AG04450 (cell line): ENCODE data around the gene CDON. TPM values are rescaled to one million over a fixed set of nuclear protein-coding genes. Genes with fewer than 3 reads are reported as not detected.

Source experiments
- CTCF ChIA-PET: fragments of 300-600, 350-600 bp; formaldehyde crosslinking; extraction: SDS; loops from one replicate; lab custom pipeline; 2022; ENCODE audit warnings: antibody characterized with exemption, inconsistent platforms; lab: Charles Lee
- POLR2A ChIA-PET: fragments of 350-600 bp; formaldehyde crosslinking; extraction: SDS; loops from one replicate; lab custom pipeline; 2021; ENCODE audit warnings: antibody characterized with exemption, inconsistent platforms; lab: Yijun Ruan, JAX
- DNase-seq: peaks from one replicate; pipeline ENCODE4 v3.0.0-alpha.2; 2011; ENCODE audit warnings: low read depth, low spot score
- H3K27ac ChIP-seq: one replicate; pipeline ENCODE4 v1.5.1; 2012; ENCODE audit warnings: low read depth, low read length, control low read depth
- H3K27me3 ChIP-seq: one replicate; pipeline ENCODE4 v1.6.0; 2012; ENCODE audit warnings: low read length; ENCODE audit not compliant: control insufficient read depth, insufficient read depth
- H3K4me3 ChIP-seq: 2 replicates; pipeline ENCODE4 v1.5.1; 2011; ENCODE audit warnings: mild to moderate bottlenecking, low read depth, low read length, control low read depth
- H3K9me3 ChIP-seq: 2 replicates; pipeline ENCODE4 v1.5.1; 2012; ENCODE audit warnings: low read length; ENCODE audit not compliant: control insufficient read depth, insufficient read depth
- CTCF ChIP-seq: IDR thresholded peaks from 2 replicates; pipeline ENCODE4 v1.5.1; 2011; ENCODE audit warnings: low read depth, low read length, control low read depth, inconsistent platforms
- polyA plus RNA-seq: library from polyadenylated mRNA; depleted of rRNA; stranded (reverse); fragments of >200 nt; gene quantifications from 2 replicates; pipeline ENCODE4 v1.2.3, GENCODE V29; 2011

The CDON gene
- polyA plus RNA-seq, 1 experiment: 4.0 TPM

GRCh38 chr11:126011265-126011664 lies 51.4 kb downstream of the CDON start:
- no peak for DNase-seq
- CTCF ChIA-PET: no interaction called here
- no peak overlapping the region for H3K4me3 ChIP-seq
- no peaks in the 10 kb centered on the region for H3K9me3 ChIP-seq
- peaks cover 4% of the 10 kb centered on the region for H3K27me3 ChIP-seq
- TF ChIP-seq CTCF: no peak
- POLR2A ChIA-PET: no interaction called here
- H3K27ac ChIP-seq: no peak overlapping the region

DNA sequence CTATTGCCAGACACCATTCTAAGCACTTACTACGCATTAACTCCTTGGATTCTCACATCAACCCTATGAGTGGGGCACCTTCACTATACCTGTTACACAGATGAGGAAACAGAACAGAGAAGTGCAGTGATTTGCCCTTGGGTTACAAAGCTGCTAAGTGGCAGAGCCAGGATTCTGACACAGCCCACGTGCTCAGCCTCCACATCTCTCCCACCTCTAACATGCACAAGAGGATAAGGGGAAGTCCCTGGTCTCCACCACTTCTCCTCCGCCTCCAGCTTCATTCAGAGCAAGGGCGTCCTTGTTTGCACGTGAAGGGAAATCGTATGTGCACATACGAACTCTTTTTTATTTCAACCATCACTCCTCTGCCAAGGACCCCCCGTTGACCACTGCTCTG lies 53.7 kb downstream of the CDON start:
- ChIA-PET CTCF (no interaction called here), POLR2A (no interaction called here)
- Histone ChIP-seq H3K9me3 (no peaks in the 10 kb centered on the region), H3K4me3 (no peak overlapping the region), H3K27me3 (peaks cover 4% of the 10 kb centered on the region), H3K27ac (no peak overlapping the region)
- DNase-seq: no peak
- TF ChIP-seq CTCF: no peak

GRCh38 chr11:126007238-126007637 lies 55.4 kb downstream of the CDON start:
- no peak overlapping the region for H3K4me3 ChIP-seq
- no peak overlapping the region for H3K27ac ChIP-seq
- no peak for DNase-seq
- POLR2A ChIA-PET: no interaction called here
- no peaks in the 10 kb centered on the region for H3K9me3 ChIP-seq
- TF ChIP-seq CTCF: no peak
- CTCF ChIA-PET: no interaction called here
- H3K27me3 ChIP-seq: peaks cover 4% of the 10 kb centered on the region

- POLR2A ChIA-PET: no interaction called here
- no peak overlapping the region for H3K4me3 ChIP-seq
- CTCF ChIA-PET: interaction anchor here (0.6 kb wide), 1 partner anchor 14 kb away, joined by 4 read pairs; no protein-coding TSS in a partner anchor
- no peak for TF ChIP-seq CTCF
- peaks cover 4% of the 10 kb centered on the region for H3K27me3 ChIP-seq
- H3K27ac ChIP-seq: no peak overlapping the region
- no peak for DNase-seq
- H3K9me3 ChIP-seq: no peaks in the 10 kb centered on the region
Observed at GRCh38 chr11:126006068-126006467, 56.6 kb downstream of the CDON start.

GRCh38 chr11:126002181-126002580 lies 60.5 kb downstream of the CDON start:
- ChIA-PET POLR2A (no interaction called here), CTCF (interaction anchor here (1.7 kb wide), 1 partner anchor 192 kb away, joined by 5 read pairs; no protein-coding TSS in a partner anchor)
- Histone ChIP-seq H3K27ac (no peak overlapping the region), H3K27me3 (peaks cover 2% of the 10 kb centered on the region), H3K9me3 (no peaks in the 10 kb centered on the region), H3K4me3 (no peak overlapping the region)
- no peak for DNase-seq
- no peak for TF ChIP-seq CTCF
